ENCODE measurements around the gene NR2F2. TPM values are rescaled to one million over a fixed set of nuclear protein-coding genes. Genes with fewer than 3 reads are reported as not detected.

The NR2F2 gene
- total and polyA plus RNA-seq, 9 donors = 11.3 to 71.4 (median 49.8) TPM

DNA sequence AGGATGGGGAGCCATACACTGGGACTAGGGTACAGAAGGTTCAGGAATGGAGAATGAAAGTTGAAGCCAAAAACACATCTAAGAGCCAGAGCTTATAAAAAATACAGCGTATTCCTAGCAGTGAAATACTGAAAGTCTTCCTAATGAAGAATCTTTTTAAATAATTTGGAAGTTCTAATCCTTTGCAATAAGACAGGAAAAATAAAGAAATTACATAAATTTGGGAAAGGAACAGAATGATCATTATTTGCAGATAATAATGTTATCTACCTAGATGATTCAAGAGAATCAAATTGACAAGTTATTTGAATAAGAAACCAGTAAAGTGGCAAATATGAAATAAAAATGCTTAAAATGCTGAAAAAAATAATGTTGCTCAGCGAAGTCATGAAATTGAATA, 32.3 kb upstream of the NR2F2 start:
- no peak for DNase-seq
- WGBS (ENCODE audit: insufficient coverage) = no CpG with 5 or more reads among the region's 2 CpGs

DNA sequence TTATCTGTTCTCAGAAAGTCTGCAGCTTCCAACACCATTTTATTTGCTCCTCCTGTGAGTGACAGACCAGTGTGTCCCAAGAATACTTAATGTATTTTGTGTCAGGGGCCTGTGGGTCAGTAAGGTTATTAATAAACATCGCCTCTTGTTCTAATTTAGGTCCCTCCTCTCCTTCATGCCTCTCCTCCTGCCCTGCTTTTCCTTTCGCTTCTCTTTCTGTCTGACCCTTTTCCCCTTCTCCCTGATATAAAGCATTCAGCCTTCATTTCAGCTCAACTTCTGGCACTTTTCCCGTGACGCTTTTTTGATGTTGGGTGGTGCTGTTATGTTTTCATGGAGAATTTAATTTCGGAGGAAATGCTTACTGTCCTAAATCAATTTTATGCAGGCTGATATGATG, 29.7 kb upstream of the NR2F2 start:
- Histone ChIP-seq H3K4me1 (ENCODE audit: control insufficient read depth, insufficient read depth, low read length) (peaks cover 6% of the 10 kb centered on the region), H3K27me3 (ENCODE audit: control insufficient read depth, insufficient read depth, low read length) (no peaks in the 10 kb centered on the region), H3K36me3 (ENCODE audit: control insufficient read depth, insufficient read depth, low read length) (no peaks in the 10 kb centered on the region), H3K4me3 (ENCODE audit: low read length) (peak overlapping the region; percentile 9), H3K9me3 (replicated peaks; ENCODE audit: control insufficient read depth, low read depth, low read length) (peaks cover 10% of the 10 kb centered on the region), H3K27ac (ENCODE audit: low read length) (peak overlapping the region; percentile 73)
- no CpG with 5 or more reads among the region's 5 CpGs for WGBS (ENCODE audit: insufficient coverage)
- peak; percentile 26 for DNase-seq

More for the DNA sequence above, 32.3 kb upstream of the NR2F2 start:
- H3K9me3 ChIP-seq (replicated peaks; ENCODE audit: control insufficient read depth, low read depth, low read length) = peaks cover 10% of the 10 kb centered on the region
- H3K4me3 ChIP-seq (ENCODE audit: low read length) = no peak overlapping the region
- H3K27ac ChIP-seq (ENCODE audit: low read length) = no peak overlapping the region
- no peaks in the 10 kb centered on the region for H3K36me3 ChIP-seq (ENCODE audit: control insufficient read depth, insufficient read depth, low read length)
- no peaks in the 10 kb centered on the region for H3K27me3 ChIP-seq (ENCODE audit: control insufficient read depth, insufficient read depth, low read length)
- peaks cover 2% of the 10 kb centered on the region for H3K4me1 ChIP-seq (ENCODE audit: control insufficient read depth, insufficient read depth, low read length)

DNA sequence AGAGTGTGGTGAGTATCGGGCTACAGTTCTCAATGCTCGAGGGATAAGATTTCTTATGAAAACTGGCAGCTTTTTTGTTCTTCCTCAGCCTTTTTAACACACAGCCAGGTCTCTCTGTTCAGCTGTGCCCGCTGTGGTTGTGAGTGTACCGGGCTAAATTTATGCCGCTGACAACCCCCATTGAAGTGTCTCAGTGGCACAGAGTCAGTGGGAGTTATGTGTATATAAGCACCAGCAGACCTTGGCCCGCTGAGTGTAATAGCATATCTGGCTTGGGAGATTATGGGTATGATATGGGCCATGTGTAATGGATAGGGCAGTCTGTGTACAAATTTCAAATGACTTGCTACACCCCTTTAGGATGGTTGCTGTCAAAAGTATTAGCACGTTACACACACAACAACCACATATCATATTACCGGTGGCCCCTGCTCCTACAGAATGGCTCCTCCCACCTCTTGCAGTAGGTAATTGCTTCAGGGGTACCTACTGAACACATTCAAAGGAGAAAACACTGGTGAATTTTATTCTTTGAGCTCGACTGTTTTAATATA, 26.9 kb upstream of the NR2F2 start:
- WGBS (ENCODE audit: insufficient coverage) = 50% methylated on average over 2 of the region's 9 CpGs
- Histone ChIP-seq H3K27me3 (ENCODE audit: control insufficient read depth, insufficient read depth, low read length) (no peaks in the 10 kb centered on the region), H3K27ac (ENCODE audit: low read length) (no peak overlapping the region), H3K9me3 (replicated peaks; ENCODE audit: control insufficient read depth, low read depth, low read length) (peaks cover 3% of the 10 kb centered on the region), H3K36me3 (ENCODE audit: control insufficient read depth, insufficient read depth, low read length) (no peaks in the 10 kb centered on the region), H3K4me1 (ENCODE audit: control insufficient read depth, insufficient read depth, low read length) (peaks cover 6% of the 10 kb centered on the region), H3K4me3 (ENCODE audit: low read length) (no peak overlapping the region)
- DNase-seq = no peak

DNA sequence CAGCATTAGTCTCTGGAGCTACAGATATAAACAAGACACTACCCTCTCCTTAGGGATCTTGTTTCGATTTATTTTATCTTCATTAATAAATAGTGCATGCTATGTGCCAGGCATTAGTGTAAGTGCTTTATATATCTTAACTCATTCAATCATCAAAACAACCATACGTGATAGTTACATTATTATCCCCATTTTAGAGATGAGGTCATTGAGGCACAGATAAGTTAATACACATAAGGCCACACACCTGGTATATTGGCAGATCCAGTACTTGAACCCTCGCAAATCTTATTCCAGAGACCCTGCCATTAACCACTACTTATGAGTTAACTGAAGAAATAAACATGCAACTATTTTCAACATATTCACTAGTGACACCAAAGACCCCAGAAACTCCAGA, 25.7 kb upstream of the NR2F2 start:
- Histone ChIP-seq H3K4me1 (ENCODE audit: control insufficient read depth, insufficient read depth, low read length) (peaks cover 6% of the 10 kb centered on the region), H3K36me3 (ENCODE audit: control insufficient read depth, insufficient read depth, low read length) (no peaks in the 10 kb centered on the region), H3K4me3 (ENCODE audit: low read length) (no peak overlapping the region), H3K9me3 (replicated peaks; ENCODE audit: control insufficient read depth, low read depth, low read length) (no peaks in the 10 kb centered on the region), H3K27me3 (ENCODE audit: control insufficient read depth, insufficient read depth, low read length) (no peaks in the 10 kb centered on the region), H3K27ac (ENCODE audit: low read length) (no peak overlapping the region)
- DNase-seq = no peak
- no CpG with 5 or more reads among the region's 3 CpGs for WGBS (ENCODE audit: insufficient coverage)

DNA sequence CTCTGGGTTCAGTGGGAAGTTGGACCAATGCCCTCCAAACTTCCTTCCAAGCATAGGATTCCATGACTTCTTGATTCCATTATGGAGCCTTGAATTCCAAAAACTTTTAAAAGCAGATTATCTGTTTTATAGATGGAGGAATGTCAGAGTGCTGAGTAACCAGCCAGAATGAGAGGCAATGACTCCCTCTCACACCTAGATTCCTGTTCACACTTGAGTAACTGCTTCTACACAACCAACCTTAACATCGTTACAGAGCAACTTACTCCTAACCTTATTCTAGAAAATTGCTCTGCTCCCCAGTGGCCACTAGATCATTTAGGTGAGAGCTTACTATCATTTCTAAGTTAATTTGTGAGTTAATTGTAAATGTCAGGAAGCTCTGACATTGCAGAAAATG, 24.2 kb upstream of the NR2F2 start:
- no peaks in the 10 kb centered on the region for H3K36me3 ChIP-seq (ENCODE audit: control insufficient read depth, insufficient read depth, low read length)
- WGBS (ENCODE audit: insufficient coverage) = no CpG with 5 or more reads among the region's 1 CpG
- no peaks in the 10 kb centered on the region for H3K9me3 ChIP-seq (replicated peaks; ENCODE audit: control insufficient read depth, low read depth, low read length)
- H3K4me1 ChIP-seq (ENCODE audit: control insufficient read depth, insufficient read depth, low read length) = peaks cover 4% of the 10 kb centered on the region
- DNase-seq = no peak
- H3K27ac ChIP-seq (ENCODE audit: low read length) = no peak overlapping the region
- no peak overlapping the region for H3K4me3 ChIP-seq (ENCODE audit: low read length)
- H3K27me3 ChIP-seq (ENCODE audit: control insufficient read depth, insufficient read depth, low read length) = no peaks in the 10 kb centered on the region

DNA sequence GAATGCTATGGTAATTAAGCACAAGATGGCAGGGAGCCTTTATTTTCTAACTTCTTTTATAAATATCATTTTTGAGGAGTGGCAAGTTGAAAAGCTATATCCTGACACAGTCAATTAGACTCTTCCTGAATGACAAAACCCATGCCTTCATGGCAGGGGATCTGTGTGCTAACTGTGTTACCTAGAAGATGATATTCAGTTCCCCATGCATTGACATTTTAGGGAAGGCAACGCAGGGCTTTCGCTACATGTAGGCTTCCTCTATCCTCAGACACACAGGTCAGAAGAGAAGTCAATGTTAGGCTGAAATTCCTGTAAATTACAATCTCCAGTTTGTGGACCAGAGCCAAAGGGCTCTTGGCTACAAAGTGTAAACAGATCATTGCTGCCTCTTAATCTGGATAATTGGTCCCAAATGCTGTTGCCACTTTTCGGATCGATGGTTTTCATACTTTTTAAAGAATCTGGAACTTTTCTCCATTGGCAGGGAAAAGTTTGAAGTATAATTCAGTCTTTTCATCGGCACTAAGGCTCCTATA, 22.6 kb upstream of the NR2F2 start:
- H3K27me3 ChIP-seq (ENCODE audit: control insufficient read depth, insufficient read depth, low read length) = no peaks in the 10 kb centered on the region
- no peaks in the 10 kb centered on the region for H3K9me3 ChIP-seq (replicated peaks; ENCODE audit: control insufficient read depth, low read depth, low read length)
- peaks cover 4% of the 10 kb centered on the region for H3K4me1 ChIP-seq (ENCODE audit: control insufficient read depth, insufficient read depth, low read length)
- H3K4me3 ChIP-seq (ENCODE audit: low read length) = no peak overlapping the region
- WGBS (ENCODE audit: insufficient coverage) = 50% methylated on average over 2 of the region's 5 CpGs
- H3K36me3 ChIP-seq (ENCODE audit: control insufficient read depth, insufficient read depth, low read length) = no peaks in the 10 kb centered on the region
- DNase-seq = no peak
- no peak overlapping the region for H3K27ac ChIP-seq (ENCODE audit: low read length)

DNA sequence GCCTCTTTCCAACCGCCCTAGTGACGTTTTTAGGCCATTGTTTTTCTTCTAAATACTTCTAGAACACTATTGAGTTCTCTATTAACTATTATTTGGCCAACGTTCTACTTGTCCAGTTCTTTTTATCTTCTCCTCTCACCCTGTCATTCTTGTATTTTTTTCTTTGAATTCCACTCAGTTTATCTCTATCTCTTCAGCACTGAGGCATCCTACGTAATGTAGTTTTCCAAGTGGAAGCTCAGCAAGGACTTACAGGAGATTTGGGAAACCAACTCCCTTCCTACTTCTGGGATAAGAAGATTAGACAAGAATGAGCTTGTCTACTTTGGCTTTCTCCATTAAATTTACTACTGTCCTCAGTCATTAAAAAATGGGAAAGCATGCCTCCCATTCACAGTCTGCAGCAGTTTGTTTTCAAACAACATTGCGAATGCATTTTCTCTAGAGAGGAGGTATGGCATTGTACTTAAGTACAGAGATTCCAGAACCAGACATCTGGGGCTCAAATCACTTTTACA, 21.3 kb upstream of the NR2F2 start:
- no peaks in the 10 kb centered on the region for H3K9me3 ChIP-seq (replicated peaks; ENCODE audit: control insufficient read depth, low read depth, low read length)

DNA sequence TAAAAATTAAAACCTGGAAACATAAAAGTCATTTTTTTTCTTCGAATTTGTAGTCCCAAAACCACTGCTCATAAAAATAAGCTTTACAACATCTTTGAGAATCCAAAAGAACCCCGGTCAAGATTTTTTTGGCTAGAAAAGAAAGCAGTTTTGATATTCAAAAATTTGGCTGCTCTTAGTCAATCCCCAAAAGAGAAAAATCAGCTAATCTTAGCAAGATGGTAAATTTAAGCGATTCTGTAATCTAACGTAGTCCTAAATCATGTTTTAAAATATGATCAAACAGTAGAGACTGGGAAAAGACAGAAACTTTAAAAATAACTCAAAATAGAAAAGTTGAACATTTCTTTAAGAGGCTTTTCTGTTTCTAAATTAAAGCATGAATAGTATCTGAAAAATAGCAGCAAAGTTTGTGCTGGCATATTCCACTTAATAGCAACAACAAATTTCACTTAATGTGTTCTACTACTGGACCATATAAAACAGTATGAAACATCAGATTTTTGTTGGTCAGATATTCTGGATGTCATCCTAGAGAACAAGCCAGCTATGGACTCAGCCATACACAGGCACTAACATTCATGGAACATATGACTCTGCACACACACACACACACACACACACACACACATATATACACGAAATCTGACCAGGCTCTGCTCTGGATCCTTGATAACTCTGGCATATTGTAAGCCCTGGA, 19.1 kb upstream of the NR2F2 start:
- DNase-seq = peak; percentile 85
- Histone ChIP-seq H3K4me3 (ENCODE audit: low read length) (no peak overlapping the region), H3K27ac (ENCODE audit: low read length) (peak overlapping the region; percentile 35), H3K36me3 (ENCODE audit: control insufficient read depth, insufficient read depth, low read length) (no peaks in the 10 kb centered on the region), H3K9me3 (replicated peaks; ENCODE audit: control insufficient read depth, low read depth, low read length) (no peaks in the 10 kb centered on the region), H3K27me3 (ENCODE audit: control insufficient read depth, insufficient read depth, low read length) (no peaks in the 10 kb centered on the region), H3K4me1 (ENCODE audit: control insufficient read depth, insufficient read depth, low read length) (no peaks in the 10 kb centered on the region)
- WGBS (ENCODE audit: insufficient coverage) = no CpG with 5 or more reads among the region's 5 CpGs

More for the DNA sequence above, 21.3 kb upstream of the NR2F2 start:
- H3K4me1 ChIP-seq (ENCODE audit: control insufficient read depth, insufficient read depth, low read length) = no peaks in the 10 kb centered on the region
- peak; percentile 36 for DNase-seq
- 14% methylated on average over 2 of the region's 5 CpGs for WGBS (ENCODE audit: insufficient coverage)
- no peak overlapping the region for H3K4me3 ChIP-seq (ENCODE audit: low read length)
- H3K27me3 ChIP-seq (ENCODE audit: control insufficient read depth, insufficient read depth, low read length) = no peaks in the 10 kb centered on the region
- H3K27ac ChIP-seq (ENCODE audit: low read length) = no peak overlapping the region
- no peaks in the 10 kb centered on the region for H3K36me3 ChIP-seq (ENCODE audit: control insufficient read depth, insufficient read depth, low read length)

DNA sequence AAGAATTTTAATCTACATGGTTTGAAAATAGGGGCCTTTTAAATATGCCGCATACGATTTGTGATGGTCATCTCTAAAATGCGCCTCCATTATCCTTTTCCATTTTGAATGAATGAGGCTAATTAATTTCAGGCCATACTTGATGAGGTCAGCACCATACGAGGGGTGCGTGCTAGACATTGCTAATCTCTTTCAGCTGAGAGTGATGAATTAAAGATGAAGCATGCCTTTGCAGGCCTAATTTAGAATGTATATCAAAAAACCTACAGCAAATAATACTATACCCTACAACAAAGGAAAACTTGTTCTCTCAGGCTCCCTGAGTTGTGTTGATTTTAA, 18.6 kb upstream of the NR2F2 start:
- Histone ChIP-seq H3K4me3 (ENCODE audit: low read length) (no peak overlapping the region), H3K9me3 (replicated peaks; ENCODE audit: control insufficient read depth, low read depth, low read length) (no peaks in the 10 kb centered on the region)
- WGBS (ENCODE audit: insufficient coverage) = no CpG with 5 or more reads among the region's 5 CpGs

DNA sequence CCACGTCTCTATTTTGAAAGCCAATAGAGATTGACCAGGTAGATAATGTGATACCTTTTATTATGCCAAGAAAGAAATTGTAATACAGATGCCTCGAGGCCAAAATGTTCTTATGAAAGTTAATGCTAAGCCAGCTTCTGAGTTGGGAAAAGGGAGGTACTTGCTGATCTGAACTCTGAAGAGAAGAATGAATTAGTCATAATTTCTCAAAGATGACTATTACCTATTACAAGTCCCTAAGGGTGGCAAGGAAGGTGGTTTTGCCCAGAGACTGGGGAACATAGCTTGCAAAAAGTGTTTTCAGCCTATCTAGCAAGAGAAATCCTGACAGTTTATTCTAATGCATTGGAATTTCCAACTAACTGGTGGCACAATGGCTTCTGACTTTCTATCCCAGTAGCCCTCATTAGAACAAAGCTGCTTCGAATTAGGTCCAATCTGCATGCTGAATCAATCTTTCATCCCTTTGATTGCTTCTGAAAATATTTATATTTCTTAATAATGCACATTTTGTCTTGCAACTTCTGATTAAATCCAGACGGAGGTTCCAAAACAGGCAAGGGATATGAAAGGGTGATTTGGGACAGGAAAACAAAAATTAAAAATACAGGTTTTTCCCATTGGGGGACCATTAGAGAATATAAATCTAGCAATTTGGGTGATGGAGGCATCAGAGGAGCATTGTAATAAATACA, 17.7 kb upstream of the NR2F2 start:
- no CpG with 5 or more reads among the region's 4 CpGs for WGBS (ENCODE audit: insufficient coverage)
- H3K27ac ChIP-seq (ENCODE audit: low read length) = no peak overlapping the region

More for the DNA sequence above, 18.6 kb upstream of the NR2F2 start:
- H3K36me3 ChIP-seq (ENCODE audit: control insufficient read depth, insufficient read depth, low read length) = no peaks in the 10 kb centered on the region
- H3K27ac ChIP-seq (ENCODE audit: low read length) = peak overlapping the region; percentile 35
- no peaks in the 10 kb centered on the region for H3K4me1 ChIP-seq (ENCODE audit: control insufficient read depth, insufficient read depth, low read length)
- H3K27me3 ChIP-seq (ENCODE audit: control insufficient read depth, insufficient read depth, low read length) = no peaks in the 10 kb centered on the region
- no peak for DNase-seq

More for the DNA sequence above, 17.7 kb upstream of the NR2F2 start:
- no peaks in the 10 kb centered on the region for H3K36me3 ChIP-seq (ENCODE audit: control insufficient read depth, insufficient read depth, low read length)
- no peaks in the 10 kb centered on the region for H3K9me3 ChIP-seq (replicated peaks; ENCODE audit: control insufficient read depth, low read depth, low read length)
- no peak for DNase-seq
- no peaks in the 10 kb centered on the region for H3K4me1 ChIP-seq (ENCODE audit: control insufficient read depth, insufficient read depth, low read length)
- H3K27me3 ChIP-seq (ENCODE audit: control insufficient read depth, insufficient read depth, low read length) = peaks cover 3% of the 10 kb centered on the region
- H3K4me3 ChIP-seq (ENCODE audit: low read length) = no peak overlapping the region

Data from muscle of leg (tissue), 11 donors.